H1 (cell line): ENCODE data around the gene TMEM254. TPM values are rescaled to one million over a fixed set of nuclear protein-coding genes. Genes with fewer than 3 reads are reported as not detected.

Experiments used
- CTCF ChIA-PET: fragments of 300-600 bp; sonication (Branson Sonifier 250); formaldehyde crosslinking; loops from one replicate; lab custom pipeline; 2021; ENCODE audit not compliant: partially characterized antibody; lab: Charles Lee
- POLR2A ChIA-PET: fragments of 300-600 bp; sonication (Branson Sonifier 250); formaldehyde crosslinking; loops from one replicate; lab custom pipeline; 2021; ENCODE audit warnings: inconsistent platforms; ENCODE audit not compliant: partially characterized antibody; lab: Charles Lee
- DNase-seq, 2 experiments: peaks; one replicate each; pipeline versions ENCODE4 v3.0.0 to v3.0.0-alpha.2; 2010 to 2022; ENCODE audit warnings: low spot score in 2 of 2, low read depth in 1 of 2, mixed read lengths in 1 of 2
- FAIRE-seq: peaks from 2 replicates; lab custom pipeline; 2011; peaks lifted over from hg19 to GRCh38; lab: Jason Lieb, UNC
- H2AFZ ChIP-seq: 2 replicates; pipeline ENCODE4 v1.8.1; 2012; ENCODE audit warnings: low read length, inconsistent platforms
- H2AK5ac ChIP-seq: 2 replicates; pipeline ENCODE4 v1.6.1; 2013; ENCODE audit warnings: low read depth, low read length
- H2BK120ac ChIP-seq: replicated peaks from 2 replicates; pipeline ENCODE3; 2013; ENCODE audit warnings: low read depth, low read length, inconsistent platforms
- H2BK12ac ChIP-seq: 2 replicates; pipeline ENCODE4 v1.6.1; 2013; ENCODE audit warnings: low read depth, low read length
- H2BK15ac ChIP-seq: 2 replicates; pipeline ENCODE4 v1.6.1; 2013; ENCODE audit warnings: low read length
- H2BK20ac ChIP-seq: 2 replicates; pipeline ENCODE4 v1.6.1; 2013; ENCODE audit warnings: low read length
- H2BK5ac ChIP-seq: 2 replicates; pipeline ENCODE4 v1.6.1; 2013; ENCODE audit warnings: low read depth, low read length
- H3K14ac ChIP-seq: 2 replicates; pipeline ENCODE4 v1.6.1; 2013; ENCODE audit warnings: inconsistent platforms; ENCODE audit not compliant: insufficient read length
- H3K18ac ChIP-seq: 2 replicates; pipeline ENCODE4 v1.6.1; 2013; ENCODE audit warnings: low read length; ENCODE audit errors: extremely low read depth
- H3K23ac ChIP-seq: 2 replicates; pipeline ENCODE4 v1.6.1; 2013; ENCODE audit warnings: inconsistent platforms; ENCODE audit not compliant: insufficient read length
- H3K23me2 ChIP-seq: 2 replicates; pipeline ENCODE4 v1.6.1; 2013; ENCODE audit warnings: low read depth, low read length
- H3K27ac ChIP-seq: 2 replicates; pipeline ENCODE4 v1.6.1; 2011; ENCODE audit warnings: low read depth, low read length, inconsistent platforms
- H3K27me3 ChIP-seq, 4 experiments: replicated peaks in 1 of 4; 1 replicate in 1 of 4; 2 replicates in 3 of 4; pipeline versions ENCODE4 v1.6.1 to v1.8.1; 2011 to 2013; ENCODE audit warnings: low read length in 3 of 4, mild to moderate bottlenecking in 3 of 4, inconsistent platforms in 2 of 4, mixed read lengths in 2 of 4, moderate library complexity in 1 of 4; ENCODE audit not compliant: control insufficient read depth in 3 of 4, insufficient read depth in 3 of 4; ENCODE audit errors: extremely low read depth in 1 of 4
- H3K36me3 ChIP-seq, 4 experiments: 2 replicates each; pipeline versions ENCODE4 v1.6.1 to v1.8.1; 2011 to 2013; ENCODE audit warnings: mild to moderate bottlenecking in 4 of 4, low read length in 3 of 4, moderate library complexity in 2 of 4, control low read depth in 1 of 4, inconsistent platforms in 1 of 4; ENCODE audit not compliant: insufficient read depth in 4 of 4, control insufficient read depth in 2 of 4
- H3K4ac ChIP-seq: replicated peaks from 2 replicates; pipeline ENCODE3; 2013; ENCODE audit warnings: low read length, low read depth, mixed read lengths, inconsistent platforms; ENCODE audit not compliant: insufficient read length
- H3K4me1 ChIP-seq, 4 experiments: replicated peaks in 1 of 4; 1 replicate in 1 of 4; 2 replicates in 3 of 4; pipeline versions ENCODE4 v1.6.1 to v1.8.1; 2011 to 2013; ENCODE audit warnings: low read length in 3 of 4, inconsistent platforms in 2 of 4, mixed read lengths in 1 of 4; ENCODE audit not compliant: insufficient read depth in 4 of 4, control insufficient read depth in 3 of 4
- H3K4me2 ChIP-seq, 2 experiments: 2 replicates each; pipeline versions ENCODE4 v1.6.1 to v1.8.1; 2011 to 2013; ENCODE audit warnings: low read depth in 2 of 2, low read length in 2 of 2, control low read depth in 1 of 2, inconsistent platforms in 1 of 2, mild to moderate bottlenecking in 1 of 2; ENCODE audit not compliant: insufficient read depth in 1 of 2
- H3K4me3 ChIP-seq, 4 experiments: fragments of 200-600, 300-600 bp in 1 of 4; sonication (generic), shearing (Covaris generic), sonication (Bioruptor Twin) in 1 of 4; 2 replicates each; pipeline versions ENCODE4 v1.5.1 to v1.8.1; 2011 to 2016; ENCODE audit warnings: low read length in 4 of 4, low read depth in 3 of 4, control low read depth in 2 of 4, inconsistent platforms in 2 of 4, mild to moderate bottlenecking in 2 of 4, mixed read lengths in 1 of 4, moderate library complexity in 1 of 4; ENCODE audit not compliant: insufficient read depth in 2 of 4; ENCODE audit errors: extremely low read depth in 1 of 4
- H3K56ac ChIP-seq: replicated peaks from 2 replicates; pipeline ENCODE3; 2013; ENCODE audit warnings: low read depth, mild to moderate bottlenecking, mixed read lengths, low read length, inconsistent platforms; ENCODE audit not compliant: insufficient read length
- H3K79me1 ChIP-seq: 2 replicates; pipeline ENCODE4 v1.6.1; 2013; ENCODE audit warnings: low read depth, low read length, control low read depth
- H3K79me2 ChIP-seq, 2 experiments: 2 replicates each; pipeline versions ENCODE4 v1.6.1 to v1.8.1; 2012 to 2013; ENCODE audit warnings: low read length in 2 of 2, mild to moderate bottlenecking in 2 of 2, inconsistent platforms in 1 of 2; ENCODE audit not compliant: insufficient read depth in 2 of 2, control insufficient read depth in 1 of 2
- H3K9ac ChIP-seq, 4 experiments: replicated peaks in 1 of 4; 1 replicate in 1 of 4; 2 replicates in 3 of 4; pipeline versions ENCODE4 v1.6.1 to v1.8.1; 2011 to 2013; ENCODE audit warnings: low read depth in 3 of 4, low read length in 3 of 4, control low read depth in 2 of 4, mild to moderate bottlenecking in 2 of 4, moderate library complexity in 2 of 4, inconsistent platforms in 1 of 4; ENCODE audit errors: extremely low read depth in 1 of 4
- H3K9me3 ChIP-seq, 2 experiments: 2 replicates each; pipeline versions ENCODE4 v1.6.1 to v1.8.1; 2012 to 2013; ENCODE audit warnings: mild to moderate bottlenecking in 2 of 2, moderate library complexity in 2 of 2, control low read depth in 1 of 2, inconsistent platforms in 1 of 2, low read depth in 1 of 2, low read length in 1 of 2, mixed read lengths in 1 of 2; ENCODE audit not compliant: insufficient read depth in 2 of 2
- H4K20me1 ChIP-seq, 2 experiments: replicated peaks in 1 of 2; 2 replicates each; pipeline versions ENCODE3 to v1.8.1; 2011 to 2013; ENCODE audit warnings: inconsistent platforms in 2 of 2, low read length in 2 of 2, mild to moderate bottlenecking in 1 of 2; ENCODE audit not compliant: insufficient read depth in 2 of 2, control insufficient read depth in 1 of 2
- H4K5ac ChIP-seq: 2 replicates; pipeline ENCODE4 v1.6.1; 2013; ENCODE audit warnings: low read length, low read depth, mixed read lengths, inconsistent platforms; ENCODE audit not compliant: insufficient read length
- H4K8ac ChIP-seq: 2 replicates; pipeline ENCODE4 v1.8.0; 2013; ENCODE audit warnings: mild to moderate bottlenecking, moderate library complexity, low read length, inconsistent platforms; ENCODE audit not compliant: insufficient read depth; ENCODE audit errors: extremely low read depth
- H4K91ac ChIP-seq: replicated peaks from 2 replicates; pipeline ENCODE3; 2013; ENCODE audit warnings: low read length, mixed read lengths, inconsistent platforms; ENCODE audit not compliant: insufficient read length
- EGR1 ChIP-seq: IDR thresholded peaks from 2 replicates; pipeline ENCODE4 v1.6.1; 2011; ENCODE audit warnings: low read depth, low read length, borderline replicate concordance
- POLR2A ChIP-seq, 2 experiments: IDR thresholded peaks; 1 replicate in 1 of 2; 2 replicates in 1 of 2; pipeline ENCODE4 v1.6.1; 2011; ENCODE audit warnings: low read depth in 2 of 2, low read length in 2 of 2, mild to moderate bottlenecking in 2 of 2; ENCODE audit errors: control extremely low read depth in 1 of 2
- RBBP5 ChIP-seq: IDR thresholded peaks from 2 replicates; pipeline ENCODE4 v1.7.1; 2012; ENCODE audit warnings: low read depth, mild to moderate bottlenecking, inconsistent platforms, low read length, moderate library complexity, borderline replicate concordance
- SAP30 ChIP-seq: fragments of 300-600 bp; sonication (generic); IDR thresholded peaks from 2 replicates; pipeline ENCODE4 v1.7.1; 2012; ENCODE audit warnings: low read length, moderate library complexity, mild to moderate bottlenecking, inconsistent platforms; ENCODE audit not compliant: insufficient read depth, insufficient replicate concordance
- SIN3A ChIP-seq, 2 experiments: IDR thresholded peaks in 1 of 2; conservative IDR thresholded peaks in 1 of 2; 2 replicates each; pipeline ENCODE4 v1.6.1; 2011 to 2012; ENCODE audit warnings: low read length in 2 of 2, improper control_type of control experiment in 1 of 2, low read depth in 1 of 2, mild to moderate bottlenecking in 1 of 2
- SP2 ChIP-seq: IDR thresholded peaks from 2 replicates; pipeline ENCODE4 v1.6.1; 2012; ENCODE audit warnings: mild to moderate bottlenecking, low read length, inconsistent platforms
- SRF ChIP-seq: IDR thresholded peaks from 2 replicates; pipeline ENCODE4 v1.6.1; 2011; ENCODE audit warnings: mild to moderate bottlenecking, low read depth, low read length, moderate library complexity
- WGBS, 2 experiments: shearing (Covaris generic) in 1 of 2; methylation state at CpG; one replicate each; pipeline versions ENCODE4 v1.1.6 to v1.1.7; 2013 to 2015; ENCODE audit warnings: low lambda C conversion rate in 2 of 2, mixed read lengths in 2 of 2, inconsistent platforms in 1 of 2, low coverage in 1 of 2, missing lambda C conversion rate in 1 of 2; ENCODE audit not compliant: insufficient replicate concordance in 2 of 2, insufficient coverage in 1 of 2, insufficient read length in 1 of 2; ENCODE audit errors: extremely low coverage in 1 of 2, missing lambda C conversion rate in 1 of 2; 5-methylcytosine and 5-hydroxymethylcytosine counted together
- polyA plus RNA-seq, 7 experiments: library from polyadenylated mRNA; depleted of rRNA in 3 of 7; stranded (reverse) in 5 of 7; unstranded in 2 of 7; fragments of >200 nt in 5 of 7; fragments of 200-250 nt in 2 of 7; gene quantifications; 1 replicate in 5 of 7; 2 replicates in 1 of 7; 4 replicates in 1 of 7; pipeline versions ENCODE4 v1.2.1 to v1.2.3, GENCODE V29; 2011 to 2013; ENCODE audit warnings: missing spikeins in 2 of 7, mixed read lengths in 2 of 7
- total RNA-seq: library from RNA; stranded (reverse); fragmentation: NEBNext Ultra II Directional; extraction: Animal tissue kit (Norgen Biotek cat#: 25700); gene quantifications from 2 replicates; pipeline ENCODE4 v1.2.1, GENCODE V29; 2021

TMEM254 gene
- total and polyA plus RNA-seq, 2 of the 8 experiments (the other 6 are each of a cell fraction or from before 2014, with no cell fraction given), result 26.9 to 61.2 TPM

- Histone ChIP-seq H3K27me3 (no peaks in the 10 kb centered on the region), H3K18ac (no peak overlapping the region), H3K79me1 (no peaks in the 10 kb centered on the region), H3K4me1 (peaks cover 0 to 5% (median 3%) of the 10 kb centered on the region in 4 experiments; a peak in 2 of 7 replicates), H2BK5ac (no peak overlapping the region), H3K4me3 (no peak overlapping the region), H2BK120ac (no peak overlapping the region), H4K8ac (no peak overlapping the region), H3K23ac (no peak overlapping the region), H4K5ac (no peak overlapping the region), H4K20me1 (no peaks in the 10 kb centered on the region), H2BK15ac (no peak overlapping the region), H3K79me2 (peaks cover 0 to 9% of the 10 kb centered on the region in 2 experiments; a peak in 2 of 4 replicates), H2BK12ac (no peak overlapping the region), H3K23me2 (peaks cover 9% of the 10 kb centered on the region), H3K36me3 (no peaks in the 10 kb centered on the region), H3K9ac (no peak overlapping the region), H3K56ac (no peak overlapping the region), H3K27ac (no peak overlapping the region), H4K91ac (no peak overlapping the region), H3K9me3 (no peaks in the 10 kb centered on the region), H3K4me2 (no peak overlapping the region)
- ChIA-PET CTCF (interaction anchor here (0.8 to 1.7 kb wide), 2 partner anchors 10 to 29 kb away, joined by 3 to 5 read pairs; no protein-coding TSS in a partner anchor), POLR2A (no interaction called here)
- no peak for DNase-seq
- no peak for FAIRE-seq
- TF ChIP-seq SP2 (no peak), SIN3A (conservative IDR thresholded peaks at IDR 0.05 in 1 of 2, IDR thresholded peaks at IDR 0.05 in 1 of 2; ENCODE audit: low read depth in 1 of 2, low read length in 2 of 2) (no peak), SRF (no peak), RBBP5 (no peak), SAP30 (no peak), EGR1 (no peak), POLR2A (IDR thresholded peaks at IDR 0.05; ENCODE audit: control extremely low read depth in 1 of 2, low read depth in 2 of 2, low read length in 2 of 2) (no peak)
- TF ChIP-seq, all 59 proteins: peak for 0
- Histone ChIP-seq H2BK20ac (no peak overlapping the region), H2AFZ (no peak overlapping the region), H3K4ac (no peak overlapping the region), H3K14ac (no peak overlapping the region), H2AK5ac (no peak overlapping the region)
- WGBS, 2 experiments, result 100% methylated on average over 1 of the region's 1 CpG; no CpG with 5 or more reads in 1 of the 2 experiments
Measured at GRCh38 chr10:80075781-80076180, 2.7 kb upstream of the TMEM254 start.
